Osteocyte (in vitro differentiated cells): Measurements from ENCODE around the gene TSPAN19. TPM values are rescaled to one million over a fixed set of nuclear protein-coding genes. Genes with fewer than 3 reads are reported as not detected.

ENCODE experiments used
- DNase-seq: peaks from one replicate; pipeline ENCODE4 v3.0.0; 2021; ENCODE audit warnings: mixed read lengths; ENCODE audit not compliant: unreplicated experiment; ENCODE audit errors: extremely low spot score
- H3K27ac Mint-ChIP-seq: one replicate; pipeline ENCODE4 v1.8.0; 2021; ENCODE audit warnings: mild to moderate bottlenecking, mixed read lengths; ENCODE audit not compliant: unreplicated experiment
- H3K27me3 Mint-ChIP-seq: one replicate; pipeline ENCODE4 v1.8.0; 2021; ENCODE audit warnings: mixed read lengths; ENCODE audit not compliant: unreplicated experiment
- H3K36me3 Mint-ChIP-seq: one replicate; pipeline ENCODE4 v1.8.0; 2021; ENCODE audit warnings: mixed read lengths; ENCODE audit not compliant: unreplicated experiment
- H3K4me1 Mint-ChIP-seq: one replicate; pipeline ENCODE4 v1.8.0; 2021; ENCODE audit warnings: mixed read lengths; ENCODE audit not compliant: unreplicated experiment
- H3K4me3 Mint-ChIP-seq: one replicate; pipeline ENCODE4 v1.8.0; 2021; ENCODE audit warnings: mild to moderate bottlenecking, moderate library complexity, mixed read lengths; ENCODE audit not compliant: unreplicated experiment
- H3K9me3 Mint-ChIP-seq: one replicate; pipeline ENCODE4 v1.8.0; 2021; ENCODE audit warnings: mixed read lengths; ENCODE audit not compliant: unreplicated experiment
- long read RNA-seq: library from polyadenylated mRNA; unstranded; transcript quantifications from one replicate; pipeline ENCODE4 v2.0.0, GENCODE V29; 2021
- total RNA-seq: library from RNA; stranded (reverse); gene quantifications from 2 replicates; pipeline ENCODE4 v1.2.1, GENCODE V29; 2021
- TF ChIP-seq, protein P1 (sequence below): fragments of 200-600 bp; sonication (generic); IDR thresholded peaks from 2 replicates; pipeline ENCODE4 v1.5.0; 2021; ENCODE audit warnings: antibody characterized with exemption, mild to moderate bottlenecking, moderate library complexity

The TSPAN19 gene
- not detected in 2 replicates for total RNA-seq
- long read RNA-seq: 0 reads

DNA sequence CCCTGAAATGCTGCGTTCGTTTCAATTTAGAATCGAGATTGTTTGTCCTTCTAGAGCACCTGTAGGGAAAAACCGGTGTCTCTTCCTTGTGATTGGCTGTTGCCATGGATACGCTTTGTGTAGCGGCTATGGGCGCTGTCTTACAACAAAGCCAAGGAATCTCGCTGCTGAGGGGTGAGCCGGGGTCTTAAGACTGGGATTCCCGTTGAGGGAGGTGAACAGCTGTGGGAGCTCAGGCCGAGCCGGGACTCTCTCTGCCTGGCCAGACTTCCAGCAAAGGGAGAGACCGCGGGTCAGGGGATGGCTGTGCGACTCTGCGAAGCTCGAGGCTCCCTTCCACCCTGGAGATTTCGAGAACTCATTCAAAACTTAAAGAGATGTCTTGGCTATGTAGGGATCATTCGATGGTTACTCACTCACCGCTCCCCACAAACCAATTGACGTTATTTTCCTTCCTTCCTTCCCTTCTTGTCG, at the start of gene TSPAN19, which contains the start of gene LRRIQ1:
TSPAN19 (minus strand) TSS at position 44 of the 474 bp plus-strand sequence. CDS start 6,331 bp downstream, outside the sequence.
LRRIQ1 (plus strand) TSS at position 118 of the 474 bp plus-strand sequence. CDS start 1,826 bp downstream, outside the sequence.
- Mint-ChIP-seq H3K4me1 (peaks cover 6% of the 10 kb centered on the region), H3K4me3 (peak within 1 kb of the TSS; percentile 76), H3K9me3 (no peaks in the 10 kb centered on the region), H3K27ac (no peak within 1 kb of the TSS), H3K36me3 (no peaks in the 10 kb centered on the region), H3K27me3 (peaks cover 56% of the 10 kb centered on the region)
- TF ChIP-seq, protein P1, sequence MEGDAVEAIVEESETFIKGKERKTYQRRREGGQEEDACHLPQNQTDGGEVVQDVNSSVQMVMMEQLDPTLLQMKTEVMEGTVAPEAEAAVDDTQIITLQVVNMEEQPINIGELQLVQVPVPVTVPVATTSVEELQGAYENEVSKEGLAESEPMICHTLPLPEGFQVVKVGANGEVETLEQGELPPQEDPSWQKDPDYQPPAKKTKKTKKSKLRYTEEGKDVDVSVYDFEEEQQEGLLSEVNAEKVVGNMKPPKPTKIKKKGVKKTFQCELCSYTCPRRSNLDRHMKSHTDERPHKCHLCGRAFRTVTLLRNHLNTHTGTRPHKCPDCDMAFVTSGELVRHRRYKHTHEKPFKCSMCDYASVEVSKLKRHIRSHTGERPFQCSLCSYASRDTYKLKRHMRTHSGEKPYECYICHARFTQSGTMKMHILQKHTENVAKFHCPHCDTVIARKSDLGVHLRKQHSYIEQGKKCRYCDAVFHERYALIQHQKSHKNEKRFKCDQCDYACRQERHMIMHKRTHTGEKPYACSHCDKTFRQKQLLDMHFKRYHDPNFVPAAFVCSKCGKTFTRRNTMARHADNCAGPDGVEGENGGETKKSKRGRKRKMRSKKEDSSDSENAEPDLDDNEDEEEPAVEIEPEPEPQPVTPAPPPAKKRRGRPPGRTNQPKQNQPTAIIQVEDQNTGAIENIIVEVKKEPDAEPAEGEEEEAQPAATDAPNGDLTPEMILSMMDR: no peak
- no peak for DNase-seq

DNA sequence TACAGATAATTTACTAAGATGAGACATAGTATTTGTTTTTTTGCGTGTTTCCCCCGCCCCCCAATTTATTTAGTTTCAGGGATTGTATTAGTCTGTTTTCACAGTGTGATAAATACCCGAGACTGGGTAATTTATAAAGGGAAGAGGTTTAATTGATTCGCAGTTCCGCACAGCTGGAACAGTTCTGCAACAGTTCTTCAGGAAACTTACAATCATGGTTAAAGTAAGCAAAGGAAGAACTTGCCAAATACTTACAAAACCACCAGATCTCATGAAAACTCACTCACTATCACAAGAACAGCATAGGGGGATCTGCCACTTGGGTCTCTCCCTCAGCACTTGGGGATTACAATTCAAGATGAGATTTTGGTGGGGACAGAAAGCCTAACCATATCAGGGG, 49.0 kb upstream of the TSPAN19 start:
- Mint-ChIP-seq H3K9me3 (no peaks in the 10 kb centered on the region), H3K27me3 (no peaks in the 10 kb centered on the region), H3K36me3 (no peaks in the 10 kb centered on the region), H3K4me1 (no peaks in the 10 kb centered on the region), H3K4me3 (no peak overlapping the region), H3K27ac (no peak overlapping the region)
- DNase-seq: no peak
- TF ChIP-seq, protein P1: no peak

DNA sequence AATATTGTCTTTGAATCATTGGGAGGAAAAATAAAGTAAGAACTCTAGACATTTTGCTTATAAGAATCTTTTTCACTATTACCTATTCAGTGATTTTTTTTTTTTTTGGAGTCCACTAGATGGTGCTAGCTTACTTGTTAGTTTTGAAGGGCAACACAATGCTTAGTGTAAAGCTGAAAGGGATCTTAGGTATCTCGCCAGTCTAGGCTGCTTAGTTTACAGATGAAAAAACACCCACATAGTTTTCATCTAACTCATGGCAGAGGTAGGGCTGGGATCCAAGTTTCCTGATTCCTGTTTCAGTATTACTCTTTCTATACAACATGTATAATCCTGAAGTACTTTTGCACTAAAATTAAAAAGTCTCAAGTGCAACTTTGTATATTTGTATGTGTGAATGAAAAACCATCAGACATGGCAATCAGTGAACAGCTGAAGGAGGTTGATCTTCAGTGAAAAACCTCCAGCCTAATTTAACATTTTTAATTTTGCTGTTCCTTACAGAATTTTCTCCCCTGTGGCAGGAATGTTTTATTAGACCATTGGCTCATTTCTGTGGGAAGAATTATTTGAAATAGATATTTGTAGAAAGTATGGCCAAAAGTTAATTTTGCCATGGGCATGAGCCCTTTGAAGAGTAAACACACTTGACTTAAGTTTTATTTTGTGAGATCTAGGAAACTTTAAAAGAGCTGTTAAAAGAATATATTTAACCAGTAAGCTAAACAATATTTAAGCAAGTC, 40.8 kb upstream of the TSPAN19 start:
- Mint-ChIP-seq H3K36me3 (no peaks in the 10 kb centered on the region), H3K27ac (no peak overlapping the region), H3K4me1 (no peaks in the 10 kb centered on the region), H3K27me3 (peaks cover 19% of the 10 kb centered on the region), H3K9me3 (no peaks in the 10 kb centered on the region), H3K4me3 (no peak overlapping the region)
- no peak for DNase-seq
- TF ChIP-seq, protein P1: peak; percentile 66

DNA sequence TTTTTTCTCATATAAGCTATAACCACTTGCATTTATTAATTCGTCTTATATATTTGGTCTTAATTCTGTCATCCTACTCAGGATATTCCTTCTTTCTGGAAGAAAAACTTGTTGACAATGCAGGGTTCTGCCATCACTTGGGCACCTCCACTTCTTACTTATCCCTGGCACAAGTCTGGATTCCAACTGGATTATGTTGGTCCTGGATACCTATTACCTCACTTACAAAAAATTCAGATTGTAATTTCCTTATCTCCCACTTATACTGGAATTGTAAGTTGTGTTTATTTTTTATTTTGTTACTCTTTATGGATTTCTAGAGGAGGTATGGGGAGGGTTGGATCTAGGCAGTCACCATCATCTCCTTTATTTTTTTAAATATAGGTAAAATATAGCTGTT, 36.7 kb upstream of the TSPAN19 start:
- TF ChIP-seq, protein P1: no peak
- Mint-ChIP-seq H3K9me3 (no peaks in the 10 kb centered on the region), H3K36me3 (no peaks in the 10 kb centered on the region), H3K4me1 (no peaks in the 10 kb centered on the region), H3K27ac (no peak overlapping the region), H3K4me3 (no peak overlapping the region), H3K27me3 (peaks cover 16% of the 10 kb centered on the region)
- no peak for DNase-seq

DNA sequence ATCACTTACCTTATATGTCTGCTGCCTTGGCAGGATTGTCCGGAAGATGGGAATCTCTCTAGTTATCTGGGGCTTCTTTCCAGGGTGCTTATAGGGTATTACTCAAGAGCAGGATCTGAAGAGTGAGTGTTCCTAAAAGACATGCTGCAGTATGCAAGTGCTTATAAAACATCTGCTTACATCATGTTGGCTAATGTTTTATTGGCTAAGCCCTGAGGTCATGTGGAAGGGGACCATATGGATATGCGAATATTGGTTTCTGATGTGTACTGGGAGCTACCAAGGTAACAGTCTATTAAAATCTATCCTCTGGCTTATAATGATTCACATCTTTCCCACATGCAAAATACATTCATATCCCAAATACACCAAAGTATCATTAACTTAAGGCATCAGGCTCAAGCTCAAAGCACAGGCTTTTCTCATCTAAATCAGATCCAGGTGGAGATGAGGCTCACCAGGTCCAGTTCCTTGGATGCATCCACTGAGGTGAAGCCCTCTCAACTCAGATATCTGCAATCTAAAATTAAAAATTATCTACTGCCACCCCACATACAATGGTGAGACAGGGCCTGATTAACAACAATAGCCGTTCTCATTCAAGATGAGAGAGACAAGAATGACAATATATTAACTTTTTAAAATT, 29.9 kb upstream of the TSPAN19 start:
- DNase-seq: no peak
- H3K4me3 Mint-ChIP-seq: no peak overlapping the region
- H3K9me3 Mint-ChIP-seq: no peaks in the 10 kb centered on the region
- H3K36me3 Mint-ChIP-seq: no peaks in the 10 kb centered on the region
- H3K27ac Mint-ChIP-seq: no peak overlapping the region
- H3K27me3 Mint-ChIP-seq: peaks cover 19% of the 10 kb centered on the region
- H3K4me1 Mint-ChIP-seq: no peaks in the 10 kb centered on the region
- TF ChIP-seq, protein P1: no peak
